Neural progenitor cell (in vitro differentiated cells): ENCODE data around the gene UBA1.

Experiments used
- CTCF ChIP-seq: fragments of 200-600 bp; sonication (generic); IDR thresholded peaks from 2 replicates; pipeline ENCODE4 v1.5.1; 2017; ENCODE audit warnings: antibody characterized with exemption, mild to moderate bottlenecking
- EZH2phosphoT487 ChIP-seq: fragments of 200-600 bp; sonication (generic); IDR thresholded peaks from 2 replicates; pipeline ENCODE4 v1.6.1; 2017; ENCODE audit warnings: antibody characterized with exemption

- TF ChIP-seq CTCF (no peak), EZH2phosphoT487 (no peak)
These were observed 39.9 kb downstream of the UBA1 start for GRCh38 chrX:47233333-47234113.
